Measurements from ENCODE around the gene C11orf68.

DNA sequence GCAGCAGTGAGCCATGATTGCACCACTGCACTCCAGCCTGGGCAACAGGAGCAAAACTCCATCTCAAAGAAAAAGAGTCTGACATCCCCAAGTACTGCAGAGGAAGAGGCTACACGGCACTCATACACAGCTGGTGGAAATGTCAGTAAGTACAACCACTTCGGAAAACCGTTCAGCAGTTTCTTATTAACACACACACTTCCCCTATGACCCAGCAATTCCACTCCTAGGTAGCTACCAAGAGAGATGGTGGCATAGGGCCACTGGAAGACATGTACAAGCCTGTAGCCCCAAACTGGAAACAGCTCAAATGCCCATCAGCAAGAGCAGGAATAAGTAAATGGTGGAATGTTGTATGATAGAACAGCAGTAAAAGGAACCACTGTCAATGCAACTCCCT lies 3.7 kb upstream of the C11orf68 start:
- TF ChIP-seq, protein P1, sequence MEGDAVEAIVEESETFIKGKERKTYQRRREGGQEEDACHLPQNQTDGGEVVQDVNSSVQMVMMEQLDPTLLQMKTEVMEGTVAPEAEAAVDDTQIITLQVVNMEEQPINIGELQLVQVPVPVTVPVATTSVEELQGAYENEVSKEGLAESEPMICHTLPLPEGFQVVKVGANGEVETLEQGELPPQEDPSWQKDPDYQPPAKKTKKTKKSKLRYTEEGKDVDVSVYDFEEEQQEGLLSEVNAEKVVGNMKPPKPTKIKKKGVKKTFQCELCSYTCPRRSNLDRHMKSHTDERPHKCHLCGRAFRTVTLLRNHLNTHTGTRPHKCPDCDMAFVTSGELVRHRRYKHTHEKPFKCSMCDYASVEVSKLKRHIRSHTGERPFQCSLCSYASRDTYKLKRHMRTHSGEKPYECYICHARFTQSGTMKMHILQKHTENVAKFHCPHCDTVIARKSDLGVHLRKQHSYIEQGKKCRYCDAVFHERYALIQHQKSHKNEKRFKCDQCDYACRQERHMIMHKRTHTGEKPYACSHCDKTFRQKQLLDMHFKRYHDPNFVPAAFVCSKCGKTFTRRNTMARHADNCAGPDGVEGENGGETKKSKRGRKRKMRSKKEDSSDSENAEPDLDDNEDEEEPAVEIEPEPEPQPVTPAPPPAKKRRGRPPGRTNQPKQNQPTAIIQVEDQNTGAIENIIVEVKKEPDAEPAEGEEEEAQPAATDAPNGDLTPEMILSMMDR (conservative IDR thresholded peaks at IDR 0.05; ENCODE audit: low read depth in 2 of 2), result no peak
- no peak for TF ChIP-seq CREB1 (CRISPR knock-in tag; IDR thresholded peaks at IDR 0.05; ENCODE audit: low read depth)
- TF ChIP-seq, protein P2, sequence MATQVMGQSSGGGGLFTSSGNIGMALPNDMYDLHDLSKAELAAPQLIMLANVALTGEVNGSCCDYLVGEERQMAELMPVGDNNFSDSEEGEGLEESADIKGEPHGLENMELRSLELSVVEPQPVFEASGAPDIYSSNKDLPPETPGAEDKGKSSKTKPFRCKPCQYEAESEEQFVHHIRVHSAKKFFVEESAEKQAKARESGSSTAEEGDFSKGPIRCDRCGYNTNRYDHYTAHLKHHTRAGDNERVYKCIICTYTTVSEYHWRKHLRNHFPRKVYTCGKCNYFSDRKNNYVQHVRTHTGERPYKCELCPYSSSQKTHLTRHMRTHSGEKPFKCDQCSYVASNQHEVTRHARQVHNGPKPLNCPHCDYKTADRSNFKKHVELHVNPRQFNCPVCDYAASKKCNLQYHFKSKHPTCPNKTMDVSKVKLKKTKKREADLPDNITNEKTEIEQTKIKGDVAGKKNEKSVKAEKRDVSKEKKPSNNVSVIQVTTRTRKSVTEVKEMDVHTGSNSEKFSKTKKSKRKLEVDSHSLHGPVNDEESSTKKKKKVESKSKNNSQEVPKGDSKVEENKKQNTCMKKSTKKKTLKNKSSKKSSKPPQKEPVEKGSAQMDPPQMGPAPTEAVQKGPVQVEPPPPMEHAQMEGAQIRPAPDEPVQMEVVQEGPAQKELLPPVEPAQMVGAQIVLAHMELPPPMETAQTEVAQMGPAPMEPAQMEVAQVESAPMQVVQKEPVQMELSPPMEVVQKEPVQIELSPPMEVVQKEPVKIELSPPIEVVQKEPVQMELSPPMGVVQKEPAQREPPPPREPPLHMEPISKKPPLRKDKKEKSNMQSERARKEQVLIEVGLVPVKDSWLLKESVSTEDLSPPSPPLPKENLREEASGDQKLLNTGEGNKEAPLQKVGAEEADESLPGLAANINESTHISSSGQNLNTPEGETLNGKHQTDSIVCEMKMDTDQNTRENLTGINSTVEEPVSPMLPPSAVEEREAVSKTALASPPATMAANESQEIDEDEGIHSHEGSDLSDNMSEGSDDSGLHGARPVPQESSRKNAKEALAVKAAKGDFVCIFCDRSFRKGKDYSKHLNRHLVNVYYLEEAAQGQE (IDR thresholded peaks at IDR 0.05; ENCODE audit: unreplicated experiment), result no peak
- no peak for TF ChIP-seq EZH2 (IDR thresholded peaks at IDR 0.05; ENCODE audit: low read depth, unreplicated experiment)
